Activated naive CD8-positive, alpha-beta T cell (primary cell): ENCODE measurements around the gene NFATC4.
A peak's percentile ranks its signal among the peaks of the same experiment; 100 is the strongest.
"Not testable (repeated sequence)": the region's sequence is repeated elsewhere in the genome, so short reads cannot be mapped to it uniquely, and the experiment has no call there.

Source experiments
- H3K27ac Mint-ChIP-seq: one replicate; pipeline ENCODE4 v1.8.0; 2021; ENCODE audit warnings: mixed read lengths
- H3K27me3 Mint-ChIP-seq: one replicate; pipeline ENCODE4 v1.8.0; 2021; ENCODE audit warnings: mixed read lengths
- H3K36me3 Mint-ChIP-seq: one replicate; pipeline ENCODE4 v1.8.0; 2021; ENCODE audit warnings: mixed read lengths
- H3K4me1 Mint-ChIP-seq: one replicate; pipeline ENCODE4 v1.8.0; 2021; ENCODE audit warnings: low read depth, mixed read lengths
- H3K4me3 Mint-ChIP-seq: one replicate; pipeline ENCODE4 v1.8.0; 2021; ENCODE audit warnings: mild to moderate bottlenecking, mixed read lengths
- H3K9me3 Mint-ChIP-seq: one replicate; pipeline ENCODE4 v1.8.0; 2021; ENCODE audit warnings: low read depth, mixed read lengths

Gene NFATC4

DNA sequence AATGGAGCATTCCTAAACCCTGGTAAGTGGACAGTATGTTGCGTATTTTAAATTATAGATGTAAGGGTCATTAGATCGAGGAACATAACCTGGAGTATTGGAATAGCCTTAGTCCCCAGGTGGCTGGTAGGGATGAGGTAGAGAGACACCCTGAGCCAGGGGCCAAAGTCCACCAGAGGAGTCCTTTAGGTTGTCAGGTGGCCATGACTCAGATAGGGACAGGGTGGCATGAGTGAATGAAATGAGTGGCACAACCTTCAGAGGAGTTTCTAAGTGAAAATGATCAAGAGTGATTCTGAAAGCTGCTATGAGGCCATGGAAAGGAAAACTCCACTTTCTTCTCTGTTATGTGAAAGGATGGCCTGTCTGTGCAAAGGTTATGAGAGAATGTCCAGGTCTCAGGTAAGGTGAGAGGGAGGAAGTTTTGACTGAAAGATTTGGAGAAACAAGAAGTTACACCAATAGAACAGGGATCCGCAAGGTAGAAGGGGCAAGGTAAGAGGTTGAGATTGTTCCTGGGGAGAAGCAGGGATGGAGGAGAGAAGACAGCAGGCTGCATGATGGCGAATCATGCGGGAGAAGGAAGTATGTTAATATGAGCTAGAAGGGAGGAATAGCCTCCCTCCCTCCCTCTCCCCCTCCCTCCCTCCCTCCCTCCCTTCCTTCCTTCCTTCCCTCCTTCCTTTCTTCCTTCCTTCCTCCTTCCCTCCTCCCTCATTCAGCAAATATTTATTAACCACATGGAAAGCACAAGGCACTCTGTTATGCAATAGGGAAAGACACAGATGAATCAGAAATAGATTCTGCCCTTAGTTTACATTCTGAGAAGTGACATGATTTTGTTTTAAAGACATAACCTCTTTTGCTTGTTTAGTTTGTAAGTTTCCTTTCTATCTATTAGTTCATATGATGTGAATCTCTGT lies 14.2 kb upstream of the NFATC4 start:
- H3K27ac Mint-ChIP-seq, result no peak overlapping the region
- no peaks in the 10 kb centered on the region for H3K4me1 Mint-ChIP-seq
- peaks cover 18% of the 10 kb centered on the region for H3K27me3 Mint-ChIP-seq
- no peaks in the 10 kb centered on the region for H3K9me3 Mint-ChIP-seq
- H3K4me3 Mint-ChIP-seq, result no peak overlapping the region
- no peaks in the 10 kb centered on the region for H3K36me3 Mint-ChIP-seq

DNA sequence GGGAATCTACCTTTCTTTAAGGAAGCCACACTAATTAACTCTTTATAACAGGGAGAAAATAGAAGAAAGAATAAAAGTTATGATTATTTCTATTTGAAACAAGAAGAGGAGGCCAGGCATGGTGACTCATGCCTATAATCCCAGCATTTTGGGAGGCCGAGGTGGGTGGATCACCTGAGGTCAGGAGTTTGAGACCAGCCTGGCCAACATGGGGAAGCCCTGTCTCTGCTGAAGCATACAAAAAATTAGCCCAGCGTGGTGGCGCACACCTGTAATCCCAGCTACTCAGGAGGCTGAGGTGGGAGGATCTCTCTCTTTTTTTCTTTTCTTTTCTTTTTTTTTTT lies 13.5 kb upstream of the NFATC4 start:
- not testable (repeated sequence) for H3K36me3 Mint-ChIP-seq, H3K4me3 Mint-ChIP-seq, H3K27ac Mint-ChIP-seq, H3K9me3 Mint-ChIP-seq, H3K4me1 Mint-ChIP-seq
- H3K27me3 Mint-ChIP-seq, result peaks cover 16% of the 10 kb centered on the region

DNA sequence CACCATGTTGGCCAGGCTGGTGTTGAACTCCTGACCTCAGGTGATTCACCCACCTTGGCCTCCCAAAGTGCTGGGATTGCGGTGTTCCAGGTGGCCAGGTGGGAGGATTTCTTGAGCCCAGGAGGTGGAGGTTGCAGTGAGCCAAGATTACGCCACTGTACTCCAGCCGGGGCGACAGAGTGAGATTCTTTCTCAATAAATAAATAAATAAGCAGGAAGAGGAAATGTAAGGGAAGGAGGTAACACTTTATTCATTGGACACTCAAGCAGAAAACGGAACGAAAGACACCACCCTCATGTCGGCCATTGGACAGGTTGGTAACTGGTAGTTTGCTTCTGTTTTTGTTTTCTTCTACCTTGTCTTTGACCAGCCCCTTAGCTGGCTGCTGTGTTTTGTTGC lies 13.0 kb upstream of the NFATC4 start:
- Mint-ChIP-seq H3K4me3 (no peak overlapping the region), H3K4me1 (no peaks in the 10 kb centered on the region), H3K27me3 (peaks cover 12% of the 10 kb centered on the region), H3K36me3 (no peaks in the 10 kb centered on the region), H3K27ac (no peak overlapping the region), H3K9me3 (no peaks in the 10 kb centered on the region)

DNA sequence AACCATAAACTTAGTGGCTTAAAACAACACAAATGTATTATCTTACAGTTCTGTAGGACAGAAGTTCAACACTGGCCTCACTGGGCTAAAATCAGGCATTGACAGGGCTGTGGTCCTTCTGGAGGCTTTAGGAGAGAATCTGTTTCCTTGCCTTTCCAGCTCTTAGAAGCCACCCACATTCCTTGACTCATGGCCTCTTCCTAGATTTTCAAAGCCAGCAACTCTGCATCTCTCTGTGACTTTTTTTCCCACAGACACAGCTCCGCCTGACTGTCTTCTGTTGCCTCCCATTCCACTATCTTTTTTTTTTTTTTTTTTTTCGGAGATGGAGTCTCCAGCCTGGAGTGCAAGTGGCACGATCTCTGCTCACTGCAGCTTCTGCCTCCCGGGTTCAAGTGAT lies 11.8 kb upstream of the NFATC4 start:
- Mint-ChIP-seq H3K9me3 (no peaks in the 10 kb centered on the region), H3K36me3 (peaks cover 2% of the 10 kb centered on the region), H3K27ac (no peak overlapping the region), H3K27me3 (peaks cover 6% of the 10 kb centered on the region), H3K4me3 (no peak overlapping the region), H3K4me1 (no peaks in the 10 kb centered on the region)

DNA sequence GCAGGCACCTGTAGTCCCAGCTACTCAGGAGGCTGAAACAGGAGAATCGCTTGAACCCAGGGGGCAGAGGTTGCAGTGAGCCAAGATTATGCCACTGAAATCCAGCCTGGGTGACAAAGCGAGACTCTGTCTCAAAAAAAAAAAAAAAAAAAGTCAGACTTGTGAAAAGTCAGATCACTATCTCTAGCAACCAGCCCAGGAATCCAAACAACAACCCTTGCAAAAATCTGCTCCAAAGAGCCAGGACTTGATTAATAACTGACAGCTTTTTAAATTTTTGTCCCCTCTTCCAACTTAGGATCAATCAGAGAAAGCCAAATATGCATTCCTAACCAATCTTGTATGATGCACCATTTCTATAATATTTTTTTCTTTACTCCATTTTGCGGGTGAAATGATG lies 7.7 kb upstream of the NFATC4 start:
- peaks cover 2% of the 10 kb centered on the region for H3K36me3 Mint-ChIP-seq
- H3K27me3 Mint-ChIP-seq, result peaks cover 9% of the 10 kb centered on the region
- no peak overlapping the region for H3K27ac Mint-ChIP-seq
- H3K9me3 Mint-ChIP-seq, result no peaks in the 10 kb centered on the region
- no peak overlapping the region for H3K4me3 Mint-ChIP-seq
- H3K4me1 Mint-ChIP-seq, result peaks cover 4% of the 10 kb centered on the region

DNA sequence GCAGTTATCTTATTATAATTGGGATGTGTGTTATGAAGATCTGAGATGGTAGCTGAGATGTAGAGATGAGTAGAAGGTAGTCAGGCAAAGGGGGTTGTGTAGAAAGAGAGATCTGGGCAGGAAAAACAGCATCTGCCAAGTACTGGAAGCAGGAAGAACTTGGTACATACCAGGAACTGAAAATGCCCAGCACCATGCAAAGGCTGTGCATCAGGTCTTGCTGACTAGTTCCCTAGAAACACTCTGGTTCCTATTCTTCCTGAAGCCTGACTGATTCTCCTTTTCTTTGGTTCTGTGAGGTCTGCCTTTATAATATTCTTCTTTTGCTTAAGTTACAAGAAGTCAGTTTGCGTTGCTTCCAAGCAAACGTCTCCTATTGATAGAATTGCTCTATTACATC lies 6.7 kb upstream of the NFATC4 start:
- Mint-ChIP-seq H3K4me3 (no peak overlapping the region), H3K27ac (no peak overlapping the region), H3K27me3 (peaks cover 16% of the 10 kb centered on the region), H3K4me1 (peaks cover 12% of the 10 kb centered on the region), H3K9me3 (no peaks in the 10 kb centered on the region), H3K36me3 (peaks cover 2% of the 10 kb centered on the region)

DNA sequence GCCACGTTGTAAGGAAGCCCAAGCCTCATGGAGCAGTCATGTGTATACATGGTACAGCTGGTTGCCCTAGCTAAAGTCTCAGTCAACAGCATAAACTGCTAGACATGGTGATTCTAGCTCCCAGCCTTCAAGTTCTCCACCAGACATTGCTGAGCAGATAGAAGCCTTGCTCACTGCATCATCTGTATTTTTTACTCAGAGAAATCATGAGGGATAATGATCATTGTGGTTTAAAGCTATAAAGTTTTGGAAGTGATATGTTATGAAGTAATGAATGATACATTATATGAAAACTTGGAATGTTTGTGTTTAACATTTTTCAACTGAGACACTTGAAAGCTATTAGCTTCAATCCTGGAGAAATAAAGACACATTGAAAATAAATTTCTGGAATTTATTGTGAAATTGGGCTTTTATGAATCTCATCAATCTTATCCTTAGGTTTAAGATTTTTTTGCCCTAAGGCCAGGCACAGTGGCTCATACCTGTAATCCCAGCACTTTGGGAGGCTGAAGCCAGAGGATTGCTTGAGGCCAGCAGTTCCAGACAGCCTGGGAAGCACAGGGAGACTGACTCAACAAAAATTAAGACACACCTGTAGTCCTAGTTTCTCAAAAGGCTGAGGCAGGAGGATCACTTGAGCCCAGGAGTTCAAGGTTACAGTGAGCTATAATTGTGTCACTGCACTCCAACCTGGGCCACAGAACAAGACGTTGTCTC lies 5.6 kb upstream of the NFATC4 start:
- H3K4me3 Mint-ChIP-seq, result no peak overlapping the region
- H3K9me3 Mint-ChIP-seq, result no peaks in the 10 kb centered on the region
- no peak overlapping the region for H3K27ac Mint-ChIP-seq
- H3K4me1 Mint-ChIP-seq, result peaks cover 19% of the 10 kb centered on the region
- H3K36me3 Mint-ChIP-seq, result peaks cover 2% of the 10 kb centered on the region
- H3K27me3 Mint-ChIP-seq, result peaks cover 20% of the 10 kb centered on the region

DNA sequence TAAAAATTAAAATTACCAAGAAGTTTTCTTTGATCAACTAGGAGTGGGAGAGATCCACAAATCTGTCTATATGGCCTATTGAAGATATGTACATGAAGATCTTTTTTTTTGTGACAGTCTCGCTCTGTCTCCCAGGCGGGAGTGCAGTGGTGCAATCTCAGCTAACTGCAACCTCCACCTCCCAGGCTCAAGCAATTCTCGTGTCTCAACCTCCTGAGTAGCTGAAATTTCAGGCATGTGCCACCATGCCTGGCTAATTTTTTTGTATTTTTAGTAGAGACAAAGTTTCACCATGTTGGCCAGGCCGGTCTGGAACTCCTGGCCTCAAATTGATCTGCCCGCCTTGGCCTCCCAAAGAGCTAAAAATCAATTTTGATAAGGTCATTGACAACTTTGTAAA lies 4.6 kb upstream of the NFATC4 start:
- Mint-ChIP-seq H3K4me1 (peaks cover 24% of the 10 kb centered on the region), H3K36me3 (peaks cover 2% of the 10 kb centered on the region), H3K27me3 (peaks cover 24% of the 10 kb centered on the region)

DNA sequence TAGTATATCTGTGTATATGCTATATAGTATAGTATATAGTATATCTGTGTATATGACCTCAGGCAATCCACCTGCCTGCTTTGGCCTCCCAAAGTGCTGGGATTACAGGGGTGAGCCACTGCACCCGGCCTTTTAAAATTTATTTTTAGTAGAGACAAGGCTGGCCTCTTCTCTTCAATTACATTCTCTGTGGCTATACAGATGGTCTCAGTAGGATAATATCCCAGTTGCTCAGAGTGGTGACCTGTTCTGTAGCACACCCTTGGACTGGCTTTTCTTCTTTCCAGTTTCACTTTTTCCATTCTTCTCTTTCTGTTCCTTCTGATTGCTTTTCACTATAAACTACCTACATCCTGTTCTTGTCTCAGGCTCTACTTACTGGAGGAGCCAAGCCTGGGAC lies 3.1 kb upstream of the NFATC4 start:
- H3K27ac Mint-ChIP-seq, result peak overlapping the region; percentile 1
- peaks cover 2% of the 10 kb centered on the region for H3K36me3 Mint-ChIP-seq
- no peaks in the 10 kb centered on the region for H3K9me3 Mint-ChIP-seq
- H3K4me1 Mint-ChIP-seq, result peaks cover 24% of the 10 kb centered on the region
- no peak overlapping the region for H3K4me3 Mint-ChIP-seq
- peaks cover 26% of the 10 kb centered on the region for H3K27me3 Mint-ChIP-seq

More for the DNA sequence above, 4.6 kb upstream of the NFATC4 start:
- Mint-ChIP-seq H3K9me3 (no peaks in the 10 kb centered on the region), H3K4me3 (no peak overlapping the region), H3K27ac (no peak overlapping the region)

DNA sequence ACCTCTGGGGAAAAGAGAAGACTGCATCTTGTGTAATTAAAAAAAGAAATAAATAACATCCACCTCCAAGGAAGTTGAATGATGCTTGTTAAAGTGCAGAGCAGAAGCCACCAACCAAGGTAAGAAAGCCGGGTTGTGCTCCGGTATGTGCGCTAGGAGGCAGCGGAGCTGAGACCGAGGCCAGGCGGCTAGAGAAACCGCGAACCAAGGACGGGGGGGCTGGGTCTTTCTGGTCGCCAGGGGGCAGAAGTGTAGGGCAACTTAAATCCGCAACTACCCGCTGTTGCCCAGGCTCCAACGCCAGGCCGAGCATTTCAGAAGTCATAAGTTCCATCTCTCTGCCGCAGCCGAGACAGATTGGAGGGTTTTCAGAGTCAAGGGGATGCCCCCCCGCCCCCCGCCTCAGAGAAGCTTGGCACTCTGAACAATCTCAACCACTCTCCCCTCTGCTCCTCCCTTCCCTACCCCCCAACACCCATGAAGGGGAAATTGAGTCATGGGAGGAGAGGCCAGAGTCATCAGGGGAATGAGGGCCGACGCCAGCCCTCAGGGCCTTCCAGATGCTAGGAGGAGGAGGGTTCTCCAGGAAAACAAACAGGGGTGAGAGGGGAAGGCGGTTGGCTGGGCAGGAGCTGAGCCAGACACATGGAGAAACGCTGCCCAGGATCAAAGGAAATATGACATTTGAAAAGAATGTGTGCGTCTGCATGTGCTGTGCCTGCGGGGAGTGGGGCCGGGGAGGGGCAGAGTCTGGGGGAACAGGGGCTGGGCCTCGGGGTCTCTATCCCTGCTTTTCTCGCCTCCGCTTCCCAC lies 2.2 kb upstream of the NFATC4 start:
- H3K36me3 Mint-ChIP-seq, result no peaks in the 10 kb centered on the region
- H3K9me3 Mint-ChIP-seq, result no peaks in the 10 kb centered on the region
- H3K4me3 Mint-ChIP-seq, result peak overlapping the region; percentile 85
- peaks cover 26% of the 10 kb centered on the region for H3K27me3 Mint-ChIP-seq
- peak overlapping the region; percentile 17 for H3K27ac Mint-ChIP-seq
- H3K4me1 Mint-ChIP-seq, result peaks cover 24% of the 10 kb centered on the region

DNA sequence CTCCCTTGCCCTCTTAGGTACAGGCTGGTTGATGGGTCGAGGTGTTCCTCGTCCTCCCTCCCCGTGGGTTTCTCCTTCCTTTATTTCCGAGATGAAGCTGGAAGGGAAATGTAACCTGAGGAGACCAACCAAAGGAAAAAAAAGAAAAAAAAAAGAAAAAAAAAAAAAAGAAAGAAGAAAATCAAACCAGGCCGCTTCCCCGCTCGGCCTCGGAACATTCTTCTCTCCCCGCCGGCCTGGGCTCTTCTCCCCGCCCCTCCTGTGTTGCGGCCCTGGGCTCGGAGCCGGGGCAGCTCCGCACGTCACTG lies 1.6 kb upstream of the NFATC4 start:
- peaks cover 24% of the 10 kb centered on the region for H3K4me1 Mint-ChIP-seq
- H3K27me3 Mint-ChIP-seq, result peaks cover 26% of the 10 kb centered on the region
- peak overlapping the region; percentile 85 for H3K4me3 Mint-ChIP-seq
- H3K27ac Mint-ChIP-seq, result no peak overlapping the region
- no peaks in the 10 kb centered on the region for H3K9me3 Mint-ChIP-seq
- no peaks in the 10 kb centered on the region for H3K36me3 Mint-ChIP-seq

DNA sequence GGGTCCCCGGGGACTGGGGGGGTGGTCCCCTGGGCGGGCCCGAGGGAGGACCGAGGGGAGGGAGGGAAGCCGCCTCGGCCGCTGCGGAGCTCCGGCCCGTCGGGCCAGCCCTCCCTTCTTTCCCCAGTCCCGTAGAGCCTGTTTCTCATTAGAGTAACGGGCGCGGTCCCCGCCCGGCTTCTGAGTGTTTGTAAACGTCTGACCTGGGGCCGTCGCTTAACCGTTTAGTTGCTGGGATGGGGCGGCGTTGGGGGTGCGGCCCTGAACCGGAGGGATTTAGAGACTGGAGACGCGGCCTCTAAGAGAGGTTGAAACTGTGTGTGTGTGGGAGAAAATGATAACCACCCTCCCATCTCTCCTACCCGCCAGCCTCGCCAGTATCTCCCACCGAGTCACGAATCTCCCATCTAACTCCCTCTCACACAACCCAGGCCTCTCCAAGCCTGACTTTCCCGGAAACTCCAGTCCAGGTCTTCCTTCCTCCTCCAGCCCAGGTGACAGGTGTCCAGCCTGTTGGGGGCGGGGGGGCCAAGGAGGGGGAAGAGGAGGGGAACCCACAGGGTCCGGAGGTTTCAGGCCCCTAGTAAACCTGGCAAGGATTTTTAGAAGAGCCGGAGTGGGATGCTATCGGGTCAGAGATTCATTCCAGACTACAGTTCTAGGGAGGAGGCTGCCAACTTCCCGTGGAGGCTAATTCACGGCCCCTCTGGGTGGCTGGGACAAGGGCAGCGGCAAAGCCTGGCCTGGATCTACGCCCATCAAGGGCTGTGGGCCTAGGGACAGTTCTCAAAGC lies 1.1 kb upstream of the NFATC4 start:
- no peaks in the 10 kb centered on the region for H3K9me3 Mint-ChIP-seq
- peaks cover 26% of the 10 kb centered on the region for H3K27me3 Mint-ChIP-seq
- H3K36me3 Mint-ChIP-seq, result no peaks in the 10 kb centered on the region
- H3K27ac Mint-ChIP-seq, result no peak overlapping the region
- H3K4me3 Mint-ChIP-seq, result peak overlapping the region; percentile 75
- peaks cover 24% of the 10 kb centered on the region for H3K4me1 Mint-ChIP-seq

DNA sequence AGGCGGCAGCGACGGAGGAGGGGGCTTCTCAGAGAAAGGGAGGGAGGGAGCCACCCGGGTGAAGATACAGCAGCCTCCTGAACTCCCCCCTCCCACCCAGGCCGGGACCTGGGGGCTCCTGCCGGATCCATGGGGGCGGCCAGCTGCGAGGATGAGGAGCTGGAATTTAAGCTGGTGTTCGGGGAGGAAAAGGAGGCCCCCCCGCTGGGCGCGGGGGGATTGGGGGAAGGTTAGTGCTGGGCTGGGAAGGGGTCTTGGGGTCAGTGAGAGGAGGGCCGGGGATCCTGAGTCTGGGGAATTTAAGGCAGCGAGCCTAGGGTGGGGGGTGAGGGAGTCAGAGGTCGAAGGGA lies 203 bp downstream of the NFATC4 start:
- Mint-ChIP-seq H3K9me3 (no peaks in the 10 kb centered on the region), H3K36me3 (no peaks in the 10 kb centered on the region), H3K4me1 (peaks cover 24% of the 10 kb centered on the region), H3K4me3 (peak overlapping the region; percentile 46), H3K27ac (no peak overlapping the region), H3K27me3 (peaks cover 23% of the 10 kb centered on the region)

DNA sequence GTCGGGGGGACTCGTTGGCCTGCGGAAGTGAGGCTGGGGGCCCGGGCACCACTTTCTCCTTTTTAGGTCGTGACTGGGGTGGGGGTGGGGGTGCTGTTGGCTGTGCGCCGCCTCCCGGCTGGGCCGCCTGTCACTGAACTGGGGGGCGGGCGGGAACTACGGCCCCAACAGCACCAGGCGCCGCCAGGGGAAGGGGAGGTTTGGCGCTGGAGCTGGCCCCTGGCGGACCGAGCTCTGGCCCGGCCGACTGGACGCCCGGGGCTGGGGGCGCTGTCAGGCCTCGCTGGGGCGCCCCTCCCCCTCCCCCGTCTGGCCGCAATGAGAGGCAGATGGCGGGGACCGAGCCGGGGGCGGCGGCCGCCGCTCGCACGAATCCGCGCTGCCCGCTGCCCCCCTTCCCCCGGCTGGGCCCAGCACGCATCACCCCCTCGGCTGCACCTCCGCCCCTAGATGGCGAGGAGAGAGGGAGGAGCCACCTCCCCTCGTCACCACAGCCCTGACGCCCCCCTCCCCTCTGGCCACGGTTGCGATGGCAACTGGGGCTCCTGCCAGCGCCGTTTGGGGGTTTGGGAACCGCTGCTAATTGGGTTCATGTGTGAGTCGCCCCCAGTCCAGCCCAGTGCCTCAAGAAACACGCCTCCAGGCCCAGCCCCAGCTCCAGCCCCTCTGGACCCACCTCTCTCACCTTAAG lies 723 bp downstream of the NFATC4 start:
- Mint-ChIP-seq H3K4me1 (peaks cover 24% of the 10 kb centered on the region), H3K27ac (no peak overlapping the region), H3K9me3 (no peaks in the 10 kb centered on the region), H3K36me3 (no peaks in the 10 kb centered on the region), H3K4me3 (peak overlapping the region; percentile 59), H3K27me3 (peaks cover 22% of the 10 kb centered on the region)
